Lung (tissue), 12 donors: ENCODE results near the gene SMIM36. TPM values are rescaled to one million over a fixed set of nuclear protein-coding genes. Genes with fewer than 3 reads are reported as not detected.
A peak's percentile ranks its signal among the peaks of the same experiment; 100 is the strongest.

Experiments
- ATAC-seq: fragments of 200-7000 bp; cut with Tn5 transposase; one replicate; pipeline ENCODE4 v1.9.1; 2020; ENCODE audit warnings: moderate number of reproducible peaks; ENCODE audit not compliant: insufficient read depth, low FRiP score
- DNase-seq, 3 donors: peaks; one replicate each; pipeline ENCODE4 v3.0.0-alpha.2; 2013 to 2017
- H3K27ac ChIP-seq, 2 donors: one replicate each; pipeline ENCODE4 v1.5.1; 2013; ENCODE audit warnings: mild to moderate bottlenecking in 2 of 2, moderate library complexity in 2 of 2, control low read depth in 1 of 2, inconsistent platforms in 1 of 2, low read depth in 1 of 2, low read length in 1 of 2
- H3K27me3 ChIP-seq, 3 donors: one replicate each; pipeline ENCODE4 v1.5.1; 2013; ENCODE audit warnings: low read length in 2 of 3; ENCODE audit not compliant: control insufficient read depth in 3 of 3, insufficient read depth in 3 of 3
- H3K36me3 ChIP-seq, 4 donors: one replicate each; pipeline ENCODE4 v1.5.1; 2013; ENCODE audit warnings: low read length in 4 of 4, mild to moderate bottlenecking in 1 of 4, moderate library complexity in 1 of 4; ENCODE audit not compliant: control insufficient read depth in 4 of 4, insufficient read depth in 4 of 4
- H3K4me1 ChIP-seq, 5 donors: one replicate each; pipeline ENCODE4 v1.5.1; 2013; ENCODE audit warnings: low read length in 5 of 5, mild to moderate bottlenecking in 2 of 5, moderate library complexity in 1 of 5; ENCODE audit not compliant: control insufficient read depth in 5 of 5, insufficient read depth in 5 of 5
- H3K4me3 ChIP-seq: one replicate; pipeline ENCODE4 v1.5.1; 2013; ENCODE audit warnings: mild to moderate bottlenecking, control low read depth, moderate library complexity
- H3K9ac ChIP-seq, 2 donors: one replicate each; pipeline ENCODE4 v1.5.1; 2013; ENCODE audit warnings: low read length in 2 of 2, control low read depth in 1 of 2; ENCODE audit not compliant: insufficient read depth in 1 of 2
- H3K9me3 ChIP-seq, 4 donors: one replicate each; pipeline ENCODE4 v1.5.1; 2013; ENCODE audit warnings: low read length in 3 of 4, mild to moderate bottlenecking in 1 of 4, moderate library complexity in 1 of 4; ENCODE audit not compliant: control insufficient read depth in 4 of 4, insufficient read depth in 3 of 4
- CTCF ChIP-seq: IDR thresholded peaks from 2 replicates; pipeline ENCODE4 v1.5.1; 2012; ENCODE audit warnings: mild to moderate bottlenecking; ENCODE audit errors: control extremely low read depth, extremely low read depth
- WGBS, 2 donors: extraction: QIAGEN DNeasy Blood & Tissue Kit; methylation state at CpG; one replicate each; pipeline ENCODE4 v1.1.7; 2013; 5-methylcytosine and 5-hydroxymethylcytosine counted together
- polyA plus RNA-seq, 2 donors: library from polyadenylated mRNA; stranded (reverse); fragments of 200-250 nt; gene quantifications; one replicate each; pipeline ENCODE4 v1.2.1, GENCODE V29; 2013
- total RNA-seq, 2 donors: library from RNA; depleted of rRNA in 1 of 2; stranded (reverse); fragments of >200 nt in 1 of 2; gene quantifications; one replicate each; pipeline ENCODE4 v1.2.1, GENCODE V29; 2014 to 2021
- donor health status: control.
- donor health status: control.
- donor health status: Bipolar disorder and iron deficiency.
- donor health status: healthy.
- donor health status: DM: yes; HTN: yes; CAD: no.

The SMIM36 gene
- total and polyA plus RNA-seq, 4 donors, result not detected

GRCh38 chr17:55442953-55443683 lies 68.1 kb downstream of the SMIM36 start:
- no peaks in the 10 kb centered on the region for H3K36me3 ChIP-seq
- H3K27me3 ChIP-seq, result no peaks in the 10 kb centered on the region
- no peak for ATAC-seq
- no peak overlapping the region for H3K4me3 ChIP-seq
- H3K9me3 ChIP-seq, result no peaks in the 10 kb centered on the region
- H3K4me1 ChIP-seq, result peaks cover 0 to 36% (median 0%) of the 10 kb centered on the region in 5 donors
- 69 to 78% methylated on average over 6 of the region's 6 CpGs for WGBS, 2 donors
- H3K9ac ChIP-seq, result no peak overlapping the region
- DNase-seq, result peak in 2 of 3 donors; percentile 61 to 68
- TF ChIP-seq CTCF, result no peak
- no peak overlapping the region for H3K27ac ChIP-seq

- WGBS, 2 donors, result 68 to 81% methylated on average over 5 of the region's 5 CpGs
- Histone ChIP-seq H3K27me3 (no peaks in the 10 kb centered on the region), H3K27ac (no peak overlapping the region), H3K4me3 (no peak overlapping the region), H3K9ac (no peak overlapping the region), H3K36me3 (no peaks in the 10 kb centered on the region), H3K9me3 (no peaks in the 10 kb centered on the region), H3K4me1 (peaks cover 0 to 37% (median under 1%) of the 10 kb centered on the region in 5 donors)
- DNase-seq (peak in 1 of 3 donors; percentile 27), ATAC-seq (no peak)
- no peak for TF ChIP-seq CTCF
Observed at GRCh38 chr17:55442462-55442861, 68.8 kb downstream of the SMIM36 start.

GRCh38 chr17:55441544-55441943 lies 69.7 kb downstream of the SMIM36 start:
- 52 to 66% methylated on average over 2 of the region's 2 CpGs for WGBS, 2 donors
- no peak for TF ChIP-seq CTCF
- no peaks in the 10 kb centered on the region for H3K27me3 ChIP-seq
- no peak overlapping the region for H3K9ac ChIP-seq
- ATAC-seq (no peak), DNase-seq (no peak)
- H3K9me3 ChIP-seq, result no peaks in the 10 kb centered on the region
- no peaks in the 10 kb centered on the region for H3K36me3 ChIP-seq
- H3K4me1 ChIP-seq, result peaks cover 0 to 42% (median 2%) of the 10 kb centered on the region in 5 donors
- no peak overlapping the region for H3K27ac ChIP-seq
- H3K4me3 ChIP-seq, result no peak overlapping the region

- Histone ChIP-seq H3K9ac (no peak overlapping the region), H3K4me1 (peaks cover 0 to 39% (median 2%) of the 10 kb centered on the region in 5 donors), H3K36me3 (no peaks in the 10 kb centered on the region), H3K27ac (no peak overlapping the region), H3K9me3 (no peaks in the 10 kb centered on the region), H3K4me3 (no peak overlapping the region), H3K27me3 (no peaks in the 10 kb centered on the region)
- DNase-seq (no peak), ATAC-seq (no peak)
- 81 to 86% methylated on average over 3 of the region's 3 CpGs for WGBS, 2 donors
- TF ChIP-seq CTCF, result no peak
Observed at GRCh38 chr17:55440391-55440790, 70.9 kb downstream of the SMIM36 start.
